Ovary (tissue), 9 donors: Measurements from ENCODE around the gene CASP1. TPM values are rescaled to one million over a fixed set of nuclear protein-coding genes. Genes with fewer than 3 reads are reported as not detected.
"Not testable (repeated sequence)": the region's sequence is repeated elsewhere in the genome, so short reads cannot be mapped to it uniquely, and the experiment has no call there.

Source experiments
- DNase-seq, 5 donors: peaks; one replicate each; pipeline ENCODE4 v3.0.0-alpha.2; 2019 to 2020
- H3K27ac ChIP-seq, 2 donors: fragments of 200-600 bp; one replicate each; pipeline versions ENCODE4 v1.5.1 to v1.8.0; 2019 to 2022
- H3K27me3 ChIP-seq: fragments of 200-600 bp; one replicate; pipeline ENCODE4 v1.8.0; 2022
- H3K36me3 ChIP-seq: fragments of 200-600 bp; sonication (generic); one replicate; pipeline ENCODE4 v1.5.1; 2019
- H3K4me1 ChIP-seq: one replicate; pipeline ENCODE4 v1.8.1; 2013; ENCODE audit warnings: mild to moderate bottlenecking, moderate library complexity; ENCODE audit not compliant: insufficient read depth
- H3K4me3 ChIP-seq: fragments of 200-600 bp; sonication (generic); one replicate; pipeline ENCODE4 v1.5.1; 2017
- H3K9me3 ChIP-seq, 2 donors: fragments of 200-600 bp in 1 of 2; sonication (generic) in 1 of 2; one replicate each; pipeline versions ENCODE4 v1.5.1 to v1.8.1; 2013 to 2019; ENCODE audit warnings: mild to moderate bottlenecking in 1 of 2, moderate library complexity in 1 of 2
- CTCF ChIP-seq, 3 donors: fragments of 450-650 bp in 2 of 3; fragments of 200-600 bp in 1 of 3; IDR thresholded peaks; one replicate each; pipeline versions ENCODE4 v1.5.1 to v1.8.0; 2016 to 2022; ENCODE audit warnings: antibody characterized with exemption in 3 of 3, mild to moderate bottlenecking in 1 of 3
- EP300 ChIP-seq: sonication (generic); formaldehyde crosslinking; IDR thresholded peaks from one replicate; pipeline ENCODE4 v1.6.1; 2017; ENCODE audit warnings: antibody characterized with exemption
- POLR2A ChIP-seq: fragments of 450-650 bp; IDR thresholded peaks from one replicate; pipeline ENCODE4 v1.6.1; 2017; ENCODE audit warnings: antibody characterized with exemption, mild to moderate bottlenecking, moderate library complexity
- WGBS, 3 donors: extraction: QIAGEN DNeasy Blood & Tissue Kit in 1 of 3; methylation state at CpG; one replicate each; pipeline versions ENCODE4 v1.1.5 to v1.1.7; 2013 to 2017; 5-methylcytosine and 5-hydroxymethylcytosine counted together
- intact Hi-C, 4 donors: fragments of 100-400 bp; cut with DNase I; formaldehyde crosslinking; loops; one replicate each; pipeline versions ENCODE4 v1.11.0 to v1.15.1; 2022 to 2023
- polyA plus RNA-seq, 2 donors: library from polyadenylated mRNA; stranded (reverse); fragments of 200-250 nt in 1 of 2; fragments of 350-450 nt in 1 of 2; fragmentation: Illumina TruSeq in 1 of 2; extraction: RNeasy Lipid Tissue Mini Kit (QIAGEN cat#74804) in 1 of 2; gene quantifications; one replicate each; pipeline ENCODE4 v1.2.3, GENCODE V29; 2013 to 2014
- total RNA-seq, 7 donors: library from RNA; depleted of rRNA in 2 of 7; stranded (reverse); fragments of >200 nt in 2 of 7; fragmentation: NEBNext Ultra II Directional in 3 of 7; extraction: Animal tissue kit (Norgen Biotek cat#: 25700) in 3 of 7; gene quantifications; one replicate each; pipeline versions ENCODE4 v1.1.0 to v1.2.4, GENCODE V29; 2016 to 2023
- donor health status: DM: no; HTN: no; CAD: no; lungs with moderate emphysema.
- donor health status: DM: no; HTN: no; CAD: no.
- donor health status: Bipolar disorder and iron deficiency.
- donor health status: DM: yes; HTN: yes; CAD: no.
- donor health status: DM: no; HTN: no; CAD: no.
- donor health status: DM: yes; HTN: yes; CAD: no.

The CASP1 gene
- total and polyA plus RNA-seq, 9 donors, result 4.2 to 24.7 (median 12.9) TPM

GRCh38 chr11:105074166-105074530 is 39.2 kb upstream of the CASP1 start:
- Histone ChIP-seq H3K27ac (no peak overlapping the region), H3K9me3 (no peaks in the 10 kb centered on the region), H3K27me3 (no peaks in the 10 kb centered on the region), H3K4me3 (no peak overlapping the region), H3K36me3 (no peaks in the 10 kb centered on the region), H3K4me1 (no peaks in the 10 kb centered on the region)
- intact Hi-C loops, result no loop called here
- DNase-seq, result no peak
- WGBS, 3 donors, result 64 to 74% (median 64%) methylated on average over 2 of the region's 2 CpGs
- TF ChIP-seq EP300, result no peak
- no peak for TF ChIP-seq POLR2A
- no peak for TF ChIP-seq CTCF (IDR thresholded peaks at IDR 0.05)

- H3K9me3 ChIP-seq, result no peaks in the 10 kb centered on the region
- no peak for DNase-seq
- no peak overlapping the region for H3K27ac ChIP-seq
- intact Hi-C loops, result no loop called here
- H3K4me1 ChIP-seq, result no peaks in the 10 kb centered on the region
- no peaks in the 10 kb centered on the region for H3K27me3 ChIP-seq
- 71 to 97% (median 90%) methylated on average over 1 of the region's 1 CpG for WGBS, 3 donors
- no peak overlapping the region for H3K4me3 ChIP-seq
- TF ChIP-seq POLR2A (no peak), EP300 (no peak), CTCF (IDR thresholded peaks at IDR 0.05) (no peak)
- no peaks in the 10 kb centered on the region for H3K36me3 ChIP-seq
Measured at GRCh38 chr11:105073456-105074165, 38.7 kb upstream of the CASP1 start.

- DNase-seq, H3K36me3 ChIP-seq, intact Hi-C loops, H3K4me3 ChIP-seq, H3K27me3 ChIP-seq, H3K9me3 ChIP-seq, H3K27ac ChIP-seq, H3K4me1 ChIP-seq: not testable (repeated sequence)
- 77 to 96% (median 78%) methylated on average over 2 of the region's 2 CpGs for WGBS, 3 donors
Measured at GRCh38 chr11:105072080-105072479, 37.1 kb upstream of the CASP1 start.

- H3K4me3 ChIP-seq, result no peak overlapping the region
- no peak for DNase-seq
- 85 to 87% (median 87%) methylated on average over 4 of the region's 4 CpGs for WGBS, 3 donors
Measured at GRCh38 chr11:105071089-105071732, 36.3 kb upstream of the CASP1 start.

More at GRCh38 chr11:105071089-105071732, 36.3 kb upstream of the CASP1 start:
- no peaks in the 10 kb centered on the region for H3K27me3 ChIP-seq
- H3K27ac ChIP-seq, result no peak overlapping the region
- intact Hi-C loops, result no loop called here
- H3K4me1 ChIP-seq, result no peaks in the 10 kb centered on the region
- TF ChIP-seq POLR2A (no peak), CTCF (IDR thresholded peaks at IDR 0.05) (no peak), EP300 (no peak)
- H3K9me3 ChIP-seq, result no peaks in the 10 kb centered on the region
- no peaks in the 10 kb centered on the region for H3K36me3 ChIP-seq
